Transverse colon (tissue), 3 donors: ENCODE results near the gene CCNDBP1.

ENCODE experiments used
- POLR2A ChIP-seq: fragments of 450-650 bp; IDR thresholded peaks from one replicate; pipeline ENCODE4 v1.6.1; 2016; ENCODE audit warnings: antibody characterized with exemption, mild to moderate bottlenecking, moderate library complexity
- TF ChIP-seq, protein P1 (sequence below), 5 experiments: fragments of 200-600 bp in 3 of 5; fragments of 450-650 bp in 2 of 5; sonication (generic) in 3 of 5; IDR thresholded peaks; 1 replicate in 2 of 5; 2 replicates in 3 of 5; pipeline ENCODE4 v1.5.1; 2016 to 2017; ENCODE audit warnings: antibody characterized with exemption in 5 of 5, inconsistent platforms in 3 of 5, mild to moderate bottlenecking in 2 of 5, moderate library complexity in 1 of 5

DNA sequence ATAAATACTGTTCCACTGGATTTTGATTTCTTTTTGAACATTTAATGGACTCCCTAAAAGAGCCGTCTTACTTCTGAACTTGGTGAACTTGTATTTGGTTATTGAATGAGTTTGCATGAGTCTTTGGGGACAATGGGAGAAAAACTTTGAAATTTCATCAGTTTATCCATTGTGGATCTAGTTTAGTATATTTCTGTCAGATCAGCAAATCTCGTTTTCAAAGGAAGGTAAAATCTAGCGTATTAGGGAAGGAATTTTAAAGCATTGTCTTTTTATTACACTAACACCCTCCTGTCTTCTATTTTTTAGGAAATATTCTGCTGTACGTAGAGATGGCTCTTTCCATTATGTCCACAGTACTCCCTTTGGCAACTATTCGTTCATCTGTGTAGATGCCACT is 39.0 kb upstream of the CCNDBP1 start:
- TF ChIP-seq, protein P1, sequence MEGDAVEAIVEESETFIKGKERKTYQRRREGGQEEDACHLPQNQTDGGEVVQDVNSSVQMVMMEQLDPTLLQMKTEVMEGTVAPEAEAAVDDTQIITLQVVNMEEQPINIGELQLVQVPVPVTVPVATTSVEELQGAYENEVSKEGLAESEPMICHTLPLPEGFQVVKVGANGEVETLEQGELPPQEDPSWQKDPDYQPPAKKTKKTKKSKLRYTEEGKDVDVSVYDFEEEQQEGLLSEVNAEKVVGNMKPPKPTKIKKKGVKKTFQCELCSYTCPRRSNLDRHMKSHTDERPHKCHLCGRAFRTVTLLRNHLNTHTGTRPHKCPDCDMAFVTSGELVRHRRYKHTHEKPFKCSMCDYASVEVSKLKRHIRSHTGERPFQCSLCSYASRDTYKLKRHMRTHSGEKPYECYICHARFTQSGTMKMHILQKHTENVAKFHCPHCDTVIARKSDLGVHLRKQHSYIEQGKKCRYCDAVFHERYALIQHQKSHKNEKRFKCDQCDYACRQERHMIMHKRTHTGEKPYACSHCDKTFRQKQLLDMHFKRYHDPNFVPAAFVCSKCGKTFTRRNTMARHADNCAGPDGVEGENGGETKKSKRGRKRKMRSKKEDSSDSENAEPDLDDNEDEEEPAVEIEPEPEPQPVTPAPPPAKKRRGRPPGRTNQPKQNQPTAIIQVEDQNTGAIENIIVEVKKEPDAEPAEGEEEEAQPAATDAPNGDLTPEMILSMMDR (IDR thresholded peaks at IDR 0.05) = no peak
- TF ChIP-seq POLR2A = no peak
